Effector CD4-positive, alpha-beta T cell (primary cell): ENCODE results near the gene TSFM.
"Not testable (repeated sequence)": the region's sequence is repeated elsewhere in the genome, so short reads cannot be mapped to it uniquely, and the experiment has no call there.

Experiments
- DNase-seq: peaks from one replicate; pipeline ENCODE4 v3.0.0-alpha.2; 2020

Gene TSFM

GRCh38 chr12:57763881-57764661, 18.5 kb upstream of the TSFM start:
- DNase-seq: no peak

DNA sequence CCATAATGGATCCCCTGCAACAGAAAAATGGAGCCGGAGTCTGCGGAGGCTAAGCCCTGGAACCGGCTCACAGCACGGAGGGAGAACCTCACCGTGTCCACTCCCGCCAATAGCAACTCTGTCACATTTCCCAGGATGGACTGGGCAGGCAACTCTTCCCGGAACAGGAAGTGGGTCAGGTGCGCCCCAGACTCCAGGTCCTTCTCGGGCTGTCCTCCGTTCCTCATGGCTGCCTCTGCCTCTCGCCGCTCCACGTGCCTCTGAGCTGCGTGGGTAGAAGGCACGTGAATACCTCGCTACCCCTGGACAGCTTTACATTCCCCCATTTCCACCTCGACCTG, 18.0 kb upstream of the TSFM start:
- DNase-seq: no peak

DNA sequence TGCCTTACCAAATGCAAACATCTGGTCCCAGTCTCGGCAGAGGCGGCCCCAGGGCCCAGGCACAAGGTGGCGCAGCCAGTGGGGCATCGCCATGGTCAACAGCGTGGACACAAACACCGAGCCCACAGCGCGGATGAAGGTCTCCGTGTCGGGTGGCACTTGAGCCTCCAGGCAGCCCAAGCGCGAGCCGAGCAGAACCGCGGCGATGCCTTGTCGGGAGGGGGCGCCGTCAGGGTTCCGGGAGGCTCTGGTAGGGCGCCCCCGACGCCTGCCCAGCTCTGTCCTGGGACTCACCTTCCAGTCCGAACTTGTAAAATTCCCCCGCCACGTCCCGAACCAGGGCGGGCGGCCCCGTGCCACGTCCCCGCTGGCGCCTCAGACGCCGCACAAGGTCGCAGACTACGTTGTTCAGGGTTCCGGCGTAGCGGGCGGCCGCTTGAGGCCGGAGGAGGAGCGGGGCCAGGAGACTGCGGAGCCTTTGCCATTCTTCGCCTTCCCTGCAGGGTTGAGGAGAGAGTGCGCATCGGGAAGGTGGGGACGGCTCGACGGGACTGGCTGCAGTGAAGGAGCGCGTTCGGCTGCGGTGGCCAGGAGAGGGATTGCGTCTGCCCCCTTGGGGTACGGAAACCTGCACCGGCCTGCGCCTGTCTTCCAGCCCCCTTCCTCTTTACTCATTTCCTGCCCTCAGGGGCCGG, 17.4 kb upstream of the TSFM start:
- peak; percentile 38 for DNase-seq

DNA sequence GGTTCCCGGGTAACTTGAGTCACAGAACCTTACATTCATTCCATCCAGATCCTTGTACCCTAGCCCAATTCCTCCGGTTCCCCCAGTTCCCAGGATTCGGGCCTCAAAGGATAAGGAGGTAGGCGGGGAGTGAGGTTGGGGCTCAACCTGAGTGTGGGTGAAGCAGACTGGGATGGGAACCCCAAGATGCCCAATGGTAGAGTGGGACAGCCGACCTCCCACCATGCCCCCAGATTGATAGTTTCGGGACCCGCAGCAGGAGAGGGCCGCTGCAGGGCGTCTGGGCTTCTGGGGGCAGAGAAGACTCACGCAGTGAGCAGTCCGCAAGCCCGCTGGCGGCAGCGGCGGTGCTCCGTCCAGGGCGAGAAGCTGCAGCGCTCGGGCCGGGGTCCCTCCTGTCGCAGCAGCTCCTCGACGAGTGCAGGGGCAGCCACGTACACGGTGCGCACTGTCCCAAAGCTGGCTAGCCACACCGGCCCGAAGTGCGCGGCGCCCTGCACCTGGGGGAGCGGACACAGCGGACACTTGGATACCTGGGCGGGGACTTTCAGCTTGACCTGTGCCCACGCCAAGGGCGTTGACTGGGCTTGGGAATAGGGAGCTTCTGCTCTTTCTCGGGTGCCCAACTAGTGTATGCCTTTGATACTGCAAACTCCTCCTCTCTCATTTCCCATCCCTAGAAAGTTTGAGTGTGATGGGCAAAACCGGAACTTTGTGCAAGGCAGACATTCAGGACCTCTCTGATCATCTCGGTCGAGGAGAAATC, 16.7 kb upstream of the TSFM start:
- DNase-seq: no peak

- no peak for DNase-seq
Measured at GRCh38 chr12:57766464-57767304, 15.9 kb upstream of the TSFM start, which contains the start of gene CYP27B1. Gene CYP27B1 (minus strand): TSS chr12:57767078. CDS start chr12:57767041, 37 bp downstream.

DNA sequence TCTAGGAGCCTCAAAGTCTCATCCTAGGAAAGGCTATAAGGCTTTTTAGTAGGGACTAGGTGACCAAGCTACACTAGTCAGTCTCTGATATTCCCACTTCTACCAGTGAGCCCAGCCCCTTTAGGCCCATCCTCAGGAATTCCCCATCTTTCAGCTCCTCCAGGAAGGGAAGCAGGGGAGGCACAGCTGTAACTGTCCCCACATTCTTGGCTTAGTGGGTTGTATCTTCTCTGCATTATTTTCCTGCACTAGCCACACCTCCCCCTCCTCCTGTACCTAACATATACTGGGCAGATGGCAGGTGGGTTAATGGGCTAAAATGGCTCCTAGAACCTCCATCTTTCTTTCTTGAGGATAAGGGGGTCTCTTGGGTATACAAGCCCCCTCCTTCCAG, 15.3 kb upstream of the TSFM start:
- no peak for DNase-seq

DNA sequence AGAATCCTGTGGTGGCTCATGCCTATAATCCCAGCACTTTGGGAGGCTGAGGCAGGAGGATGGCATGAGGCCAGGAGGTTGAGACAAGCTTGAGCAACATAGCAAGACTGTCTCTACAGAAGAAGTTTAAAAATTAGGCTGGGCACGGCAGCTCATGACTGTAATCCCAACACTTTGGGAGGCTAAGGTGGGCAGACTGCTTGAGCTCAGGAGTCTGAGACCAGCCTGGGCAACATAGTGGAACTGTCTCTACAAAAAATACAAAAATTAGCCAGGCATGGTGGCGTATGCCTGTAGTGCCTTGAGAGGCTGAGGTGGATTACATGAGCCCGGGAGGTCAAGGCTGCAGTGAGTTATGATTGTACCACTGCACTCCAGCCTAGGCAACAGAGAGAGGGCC, 14.7 kb upstream of the TSFM start:
- DNase-seq: no peak

DNA sequence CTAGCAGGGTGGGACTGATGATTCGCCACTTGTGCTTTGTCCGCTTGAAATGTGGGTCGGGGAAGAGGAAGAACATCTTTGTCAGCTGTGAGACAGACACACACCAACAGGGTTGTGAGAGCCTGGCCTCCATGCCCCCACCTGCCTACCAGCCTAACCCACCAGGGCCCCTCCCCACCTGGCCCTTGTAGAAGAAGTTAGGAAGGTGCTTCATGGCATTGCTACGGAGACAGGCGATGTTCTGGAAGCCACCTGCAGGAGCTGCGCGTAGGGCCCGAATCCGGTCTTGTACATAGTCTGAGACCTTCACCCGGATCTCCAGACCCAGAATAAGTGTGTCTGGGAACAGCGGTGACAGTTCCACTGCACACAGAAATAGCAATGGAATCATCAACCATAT, 13.0 kb upstream of the TSFM start:
- DNase-seq: no peak

GRCh38 chr12:57770734-57771133, 11.9 kb upstream of the TSFM start:
- no peak for DNase-seq

DNA sequence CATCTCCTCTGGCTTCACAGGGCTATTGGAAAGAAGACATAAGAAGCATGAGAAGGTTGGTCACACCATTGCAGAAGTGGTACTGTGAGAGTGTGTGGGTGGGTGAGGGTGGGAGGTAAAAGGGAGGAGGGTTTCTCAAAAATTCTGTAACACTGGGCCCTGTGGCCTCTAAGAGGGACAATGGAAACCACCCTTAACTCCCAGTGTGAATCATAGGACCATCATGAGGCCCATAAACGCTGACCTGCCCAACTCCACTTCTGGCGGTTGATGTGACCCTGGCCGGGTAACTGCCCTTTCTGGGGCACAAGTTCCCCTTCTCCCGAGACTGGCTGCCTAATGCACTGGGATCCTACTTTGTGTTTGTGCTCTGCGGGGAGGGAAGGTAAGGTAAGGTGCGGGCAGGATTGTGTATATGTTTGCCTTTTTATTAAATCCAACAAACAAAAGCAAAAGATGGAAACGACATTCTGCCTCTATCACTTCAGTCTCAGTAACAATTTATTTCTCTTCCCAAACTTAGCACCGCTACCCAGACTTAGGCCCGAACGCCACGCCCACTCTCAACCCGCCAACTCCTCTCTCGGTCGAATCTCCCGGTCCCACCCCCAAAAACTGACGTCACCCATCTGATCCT, 11.2 kb upstream of the TSFM start:
- DNase-seq: peak; percentile 70

GRCh38 chr12:57771873-57772428, 10.6 kb upstream of the TSFM start, which contains the start of gene METTL1:
Gene METTL1 (minus strand): TSS chr12:57772105. CDS start chr12:57772083, 22 bp downstream.
- peak; percentile 85 for DNase-seq

GRCh38 chr12:57772429-57773322, 9.9 kb upstream of the TSFM start, which contains the start of gene EEF1AKMT3:
Gene EEF1AKMT3 (plus strand): TSS chr12:57772614. CDS start chr12:57772725, 111 bp downstream.
- peak; percentile 22 for DNase-seq

DNA sequence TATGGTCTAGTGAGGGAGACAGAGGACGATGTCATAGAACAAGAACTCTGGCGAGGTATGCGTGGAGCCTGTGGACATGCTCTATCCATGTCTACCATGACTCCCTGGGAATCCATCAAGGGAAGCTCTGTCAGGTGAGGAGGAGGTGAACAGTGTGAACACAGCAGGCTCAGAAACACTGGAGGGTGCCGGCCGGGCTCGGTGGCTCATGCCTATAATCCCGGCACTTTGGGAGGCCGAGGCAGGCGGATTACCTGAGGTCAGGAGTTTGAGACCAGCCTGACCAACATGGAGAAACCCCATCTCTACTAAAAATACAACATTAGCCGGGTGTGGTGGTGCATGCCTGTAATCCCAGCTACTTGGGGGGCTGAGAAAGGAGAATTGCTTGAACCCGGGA, 8.0 kb upstream of the TSFM start:
- DNase-seq: not testable (repeated sequence)

- DNase-seq: no peak
Measured at GRCh38 chr12:57775044-57775443, 7.5 kb upstream of the TSFM start.

DNA sequence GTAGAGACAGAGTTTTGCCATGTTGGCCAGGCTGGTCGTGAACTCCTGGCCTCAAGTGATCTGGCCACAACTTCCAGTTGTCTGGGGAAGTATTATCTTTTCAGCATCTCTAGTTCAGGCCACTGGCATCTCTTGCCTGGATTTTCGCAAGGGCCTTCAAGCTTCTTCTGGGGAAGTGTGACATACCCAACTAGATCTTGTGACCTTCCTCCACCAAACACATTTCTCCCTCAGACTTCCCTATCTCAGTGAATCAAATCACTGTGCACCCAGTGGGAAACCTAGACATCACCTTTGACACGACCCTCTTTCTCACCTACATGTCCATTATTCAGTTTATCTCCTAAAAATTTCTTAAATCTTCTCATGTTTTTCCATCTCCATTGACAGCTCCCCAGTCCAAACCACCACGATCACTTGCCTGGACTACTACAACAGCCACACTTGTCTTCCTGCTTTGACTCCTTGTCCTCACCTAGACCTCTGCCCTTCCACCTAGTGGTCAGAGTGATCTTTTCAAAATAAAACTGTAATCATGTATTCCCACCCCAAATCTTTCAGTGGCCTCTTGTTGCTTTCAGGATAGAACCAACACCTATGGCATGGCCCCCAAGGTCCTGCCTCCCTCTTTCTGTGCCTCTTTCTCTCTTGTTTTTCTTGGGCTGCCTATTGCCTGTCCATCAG, 6.9 kb upstream of the TSFM start:
- no peak for DNase-seq

DNA sequence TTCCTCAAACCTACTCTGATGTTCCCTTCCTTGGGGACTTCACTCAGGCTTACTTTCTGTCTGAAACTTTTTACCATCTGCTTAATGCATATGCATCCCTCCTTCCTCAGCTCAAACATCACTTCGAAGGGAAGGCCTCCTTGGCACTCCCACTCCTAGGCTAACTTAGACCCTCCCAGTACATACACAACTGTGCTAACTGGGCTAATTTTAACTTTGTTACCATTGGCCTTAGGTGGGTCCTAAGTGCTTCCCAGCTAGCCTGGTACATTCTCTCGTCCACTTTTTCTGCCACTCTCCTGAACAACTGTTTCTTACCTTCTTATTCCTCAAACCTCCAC, 6.4 kb upstream of the TSFM start:
- no peak for DNase-seq

GRCh38 chr12:57777367-57777766, 5.2 kb upstream of the TSFM start:
- DNase-seq: no peak

DNA sequence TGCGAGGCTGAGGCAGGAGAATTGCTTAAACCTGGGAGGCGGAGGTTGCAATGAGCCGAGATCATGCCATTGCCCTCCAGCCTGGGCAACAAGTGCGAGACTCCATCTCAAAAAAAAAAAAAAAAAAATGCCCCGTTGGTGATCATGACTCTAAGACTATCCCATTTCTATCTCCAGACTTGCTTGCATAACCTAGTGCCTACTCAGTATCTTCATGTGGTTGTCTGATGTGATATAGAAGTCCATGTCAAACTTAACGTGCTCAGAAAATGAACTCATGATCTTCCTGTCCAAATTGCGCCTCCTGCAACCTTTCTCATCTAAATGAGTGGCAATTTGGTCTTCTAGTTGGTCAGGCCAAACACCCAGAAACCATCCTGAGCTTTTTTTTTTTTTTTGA, 4.7 kb upstream of the TSFM start:
- DNase-seq: no peak

DNA sequence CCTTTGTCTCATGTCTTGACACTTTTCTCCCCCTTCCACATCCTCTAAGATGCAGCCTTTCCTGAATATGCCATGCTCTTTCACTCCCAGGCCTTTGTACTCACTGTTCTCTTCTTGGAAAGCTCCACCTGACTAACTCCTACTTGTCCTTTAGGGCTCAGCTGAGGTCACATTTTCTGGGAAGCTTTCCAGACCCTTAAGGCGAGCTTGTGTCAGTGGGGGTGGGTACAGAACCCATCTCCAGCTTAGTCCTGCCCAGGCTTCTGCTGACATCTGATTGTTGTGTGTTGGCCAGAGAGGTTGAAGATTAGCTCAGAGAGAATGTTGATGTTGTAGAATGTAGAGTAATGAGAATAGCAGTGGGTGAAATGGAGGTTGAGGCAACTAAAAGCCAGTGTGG, 2.9 kb upstream of the TSFM start:
- DNase-seq: no peak

- no peak for DNase-seq
Measured at GRCh38 chr12:57780284-57780897, 2.2 kb upstream of the TSFM start.
